HEK293 (cell line): Measurements from ENCODE around the gene TERC.

Experiments
- GFI1B ChIP-seq: fragments of 450-650 bp; formaldehyde crosslinking; IDR thresholded peaks from 2 replicates; pipeline ENCODE4 v1.5.1; 2016; ENCODE audit warnings: missing biosample characterization, missing genetic modification characterization
- HOXC10 ChIP-seq: sonication (generic); formaldehyde crosslinking; IDR thresholded peaks from 2 replicates; pipeline ENCODE4 v1.8.1; 2023; ENCODE audit warnings: mild to moderate bottlenecking, missing genetic modification reagents
- KLF16 ChIP-seq: fragments of 450-650 bp; formaldehyde crosslinking; IDR thresholded peaks from 2 replicates; pipeline ENCODE4 v1.5.1; 2017; ENCODE audit warnings: missing biosample characterization, missing genetic modification characterization
- MZF1 ChIP-seq: fragments of 450-650 bp; formaldehyde crosslinking; IDR thresholded peaks from 2 replicates; pipeline ENCODE4 v1.5.1; 2017; ENCODE audit warnings: missing biosample characterization, missing genetic modification characterization, borderline replicate concordance
- YY1 ChIP-seq: fragments of 450-650 bp; formaldehyde crosslinking; IDR thresholded peaks from 2 replicates; pipeline ENCODE4 v1.5.1; 2018; ENCODE audit warnings: missing biosample characterization, missing genetic modification characterization
- YY2 ChIP-seq: fragments of 450-650 bp; formaldehyde crosslinking; IDR thresholded peaks from 2 replicates; pipeline ENCODE4 v1.5.1; 2016; ENCODE audit warnings: missing biosample characterization, missing genetic modification characterization
- ZBTB17 ChIP-seq: fragments of 450-650 bp; formaldehyde crosslinking; IDR thresholded peaks from 2 replicates; pipeline ENCODE4 v1.5.1; 2016; ENCODE audit warnings: missing biosample characterization, missing genetic modification characterization
- ZBTB20 ChIP-seq: fragments of 450-650 bp; formaldehyde crosslinking; IDR thresholded peaks from 2 replicates; pipeline ENCODE4 v1.5.1; 2016; ENCODE audit warnings: missing biosample characterization, missing genetic modification characterization
- ZBTB48 ChIP-seq: fragments of 450-650 bp; formaldehyde crosslinking; IDR thresholded peaks from 2 replicates; pipeline ENCODE4 v1.5.1; 2016; ENCODE audit warnings: missing biosample characterization, missing genetic modification characterization
- ZBTB7A ChIP-seq: fragments of 450-650 bp; formaldehyde crosslinking; IDR thresholded peaks from 2 replicates; pipeline ENCODE4 v1.5.1; 2016; ENCODE audit warnings: low read depth, missing biosample characterization, missing genetic modification characterization
- ZFHX2 ChIP-seq: fragments of 450-650 bp; formaldehyde crosslinking; conservative IDR thresholded peaks from 2 replicates; pipeline ENCODE4 v1.5.1; 2016; ENCODE audit warnings: missing biosample characterization, missing genetic modification characterization
- ZFP37 ChIP-seq: fragments of 450-650 bp; formaldehyde crosslinking; IDR thresholded peaks from 2 replicates; pipeline ENCODE4 v1.5.1; 2016; ENCODE audit warnings: missing biosample characterization, missing genetic modification characterization
- ZNF157 ChIP-seq: fragments of 450-650 bp; formaldehyde crosslinking; IDR thresholded peaks from 2 replicates; pipeline ENCODE4 v1.5.1; 2016; ENCODE audit warnings: missing biosample characterization, missing genetic modification characterization
- ZNF2 ChIP-seq: fragments of 450-650 bp; formaldehyde crosslinking; IDR thresholded peaks from 2 replicates; pipeline ENCODE4 v1.5.1; 2016; ENCODE audit warnings: missing biosample characterization, missing genetic modification characterization
- ZNF223 ChIP-seq: fragments of 450-650 bp; formaldehyde crosslinking; IDR thresholded peaks from 2 replicates; pipeline ENCODE4 v1.5.1; 2016; ENCODE audit warnings: missing biosample characterization, missing genetic modification characterization
- ZNF362 ChIP-seq: fragments of 450-650 bp; formaldehyde crosslinking; IDR thresholded peaks from 2 replicates; pipeline ENCODE4 v1.5.1; 2016; ENCODE audit warnings: missing biosample characterization, missing genetic modification characterization
- ZNF394 ChIP-seq: fragments of 450-650 bp; formaldehyde crosslinking; IDR thresholded peaks from 2 replicates; pipeline ENCODE4 v1.5.1; 2016; ENCODE audit warnings: missing biosample characterization, missing genetic modification characterization, mild to moderate bottlenecking, moderate library complexity, borderline replicate concordance
- ZNF544 ChIP-seq: fragments of 450-650 bp; formaldehyde crosslinking; IDR thresholded peaks from 2 replicates; pipeline ENCODE4 v1.5.0; 2017; ENCODE audit warnings: missing biosample characterization, missing genetic modification characterization
- ZNF629 ChIP-seq: fragments of 450-650 bp; formaldehyde crosslinking; IDR thresholded peaks from 2 replicates; pipeline ENCODE4 v1.5.1; 2017; ENCODE audit warnings: missing biosample characterization, missing genetic modification characterization
- ZNF639 ChIP-seq: fragments of 450-650 bp; formaldehyde crosslinking; IDR thresholded peaks from 2 replicates; pipeline ENCODE4 v1.5.1; 2016; ENCODE audit warnings: missing biosample characterization, missing genetic modification characterization
- ZNF660 ChIP-seq: fragments of 450-650 bp; IDR thresholded peaks from 2 replicates; pipeline ENCODE4 v1.5.1; 2018; ENCODE audit warnings: missing biosample characterization, mild to moderate bottlenecking, missing genetic modification characterization
- ZNF692 ChIP-seq: fragments of 450-650 bp; formaldehyde crosslinking; IDR thresholded peaks from 2 replicates; pipeline ENCODE4 v1.5.1; 2016; ENCODE audit warnings: missing biosample characterization, missing genetic modification characterization
- ZNF747 ChIP-seq: fragments of 450-650 bp; formaldehyde crosslinking; IDR thresholded peaks from 2 replicates; pipeline ENCODE4 v1.5.1; 2016; ENCODE audit warnings: missing biosample characterization, missing genetic modification characterization
- ZNF76 ChIP-seq: fragments of 450-650 bp; formaldehyde crosslinking; IDR thresholded peaks from 2 replicates; pipeline ENCODE4; 2016; ENCODE audit warnings: low read depth, missing biosample characterization, missing genetic modification characterization, borderline replicate concordance
- ZSCAN30 ChIP-seq: fragments of 450-650 bp; IDR thresholded peaks from 2 replicates; pipeline ENCODE4 v1.5.1; 2018; ENCODE audit warnings: missing biosample characterization, mild to moderate bottlenecking, missing genetic modification characterization, moderate library complexity
- ZSCAN4 ChIP-seq: fragments of 450-650 bp; formaldehyde crosslinking; IDR thresholded peaks from 2 replicates; pipeline ENCODE4 v1.5.1; 2017; ENCODE audit warnings: missing biosample characterization, missing genetic modification characterization
- ZXDB ChIP-seq: fragments of 450-650 bp; formaldehyde crosslinking; IDR thresholded peaks from 2 replicates; pipeline ENCODE4 v1.5.1; 2016; ENCODE audit warnings: missing biosample characterization, missing genetic modification characterization
- TF ChIP-seq, protein P1 (sequence below): fragments of 450-650 bp; formaldehyde crosslinking; IDR thresholded peaks from 2 replicates; pipeline ENCODE4 v1.5.1; 2017; ENCODE audit warnings: missing biosample characterization, missing genetic modification characterization
- TF ChIP-seq, protein P2 (sequence below): fragments of 450-650 bp; formaldehyde crosslinking; IDR thresholded peaks from 2 replicates; pipeline ENCODE4 v1.5.1; 2016; ENCODE audit warnings: missing biosample characterization, missing genetic modification characterization
- TF ChIP-seq, protein P3 (sequence below): fragments of 450-650 bp; formaldehyde crosslinking; IDR thresholded peaks from 2 replicates; pipeline ENCODE4 v1.5.1; 2016; ENCODE audit warnings: missing biosample characterization, missing genetic modification characterization, low read depth

TERC gene

GRCh38 chr3:169772897-169773816, 8.3 kb upstream of the TERC start, which contains the start of gene MYNN (continued):
- TF ChIP-seq KLF16 (tag by site-specific recombination) (0 out of 2 replicates have a peak, but pooled peaks have one; percentile 32), YY2 (tag by site-specific recombination) (peak; percentile 82), ZNF660 (tag by site-specific recombination) (peak; percentile 87), ZBTB7A (peak; percentile 94), ZNF157 (no peak), ZNF223 (tag by site-specific recombination) (peak; percentile 83), ZBTB48 (tag by site-specific recombination) (peak; percentile 62; the same call in 1 of the 2 replicates), GFI1B (tag by site-specific recombination) (no peak), ZNF394 (tag by site-specific recombination) (peak; percentile 24; the same call in 1 of the 2 replicates), ZNF362 (tag by site-specific recombination) (no peak), ZNF629 (tag by site-specific recombination) (peak; percentile 98), ZBTB20 (peak; percentile 95), ZFHX2 (tag by site-specific recombination) (peak; percentile 55), ZNF747 (tag by site-specific recombination) (no peak), ZNF692 (tag by site-specific recombination) (peak; percentile 9), ZSCAN30 (tag by site-specific recombination) (peak; percentile 89), ZSCAN4 (tag by site-specific recombination) (peak; percentile 33; the same call in 1 of the 2 replicates), ZNF2 (peak; percentile 84; the same call in 1 of the 2 replicates), ZNF76 (tag by site-specific recombination) (peak; percentile 90), ZBTB17 (tag by site-specific recombination) (peak; percentile 87), YY1 (tag by site-specific recombination) (peak; percentile 82), MZF1 (tag by site-specific recombination) (peak; percentile 11; the same call in 1 of the 2 replicates), ZNF639 (peak; percentile 68; the same call in 1 of the 2 replicates), HOXC10 (CRISPR knock-in tag) (no peak), ZFP37 (tag by site-specific recombination) (peak; percentile 85), ZXDB (peak; percentile 57), ZNF544 (tag by site-specific recombination) (no peak)
- TF ChIP-seq, protein P1, sequence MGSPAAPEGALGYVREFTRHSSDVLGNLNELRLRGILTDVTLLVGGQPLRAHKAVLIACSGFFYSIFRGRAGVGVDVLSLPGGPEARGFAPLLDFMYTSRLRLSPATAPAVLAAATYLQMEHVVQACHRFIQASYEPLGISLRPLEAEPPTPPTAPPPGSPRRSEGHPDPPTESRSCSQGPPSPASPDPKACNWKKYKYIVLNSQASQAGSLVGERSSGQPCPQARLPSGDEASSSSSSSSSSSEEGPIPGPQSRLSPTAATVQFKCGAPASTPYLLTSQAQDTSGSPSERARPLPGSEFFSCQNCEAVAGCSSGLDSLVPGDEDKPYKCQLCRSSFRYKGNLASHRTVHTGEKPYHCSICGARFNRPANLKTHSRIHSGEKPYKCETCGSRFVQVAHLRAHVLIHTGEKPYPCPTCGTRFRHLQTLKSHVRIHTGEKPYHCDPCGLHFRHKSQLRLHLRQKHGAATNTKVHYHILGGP (tag by site-specific recombination) = no peak
- TF ChIP-seq, protein P2, sequence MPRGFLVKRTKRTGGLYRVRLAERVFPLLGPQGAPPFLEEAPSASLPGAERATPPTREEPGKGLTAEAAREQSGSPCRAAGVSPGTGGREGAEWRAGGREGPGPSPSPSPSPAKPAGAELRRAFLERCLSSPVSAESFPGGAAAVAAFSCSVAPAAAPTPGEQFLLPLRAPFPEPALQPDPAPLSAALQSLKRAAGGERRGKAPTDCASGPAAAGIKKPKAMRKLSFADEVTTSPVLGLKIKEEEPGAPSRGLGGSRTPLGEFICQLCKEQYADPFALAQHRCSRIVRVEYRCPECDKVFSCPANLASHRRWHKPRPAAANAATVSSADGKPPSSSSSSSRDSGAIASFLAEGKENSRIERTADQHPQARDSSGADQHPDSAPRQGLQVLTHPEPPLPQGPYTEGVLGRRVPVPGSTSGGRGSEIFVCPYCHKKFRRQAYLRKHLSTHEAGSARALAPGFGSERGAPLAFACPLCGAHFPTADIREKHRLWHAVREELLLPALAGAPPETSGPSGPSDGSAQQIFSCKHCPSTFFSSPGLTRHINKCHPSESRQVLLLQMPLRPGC (tag by site-specific recombination) = peak; percentile 59
- TF ChIP-seq, protein P3, sequence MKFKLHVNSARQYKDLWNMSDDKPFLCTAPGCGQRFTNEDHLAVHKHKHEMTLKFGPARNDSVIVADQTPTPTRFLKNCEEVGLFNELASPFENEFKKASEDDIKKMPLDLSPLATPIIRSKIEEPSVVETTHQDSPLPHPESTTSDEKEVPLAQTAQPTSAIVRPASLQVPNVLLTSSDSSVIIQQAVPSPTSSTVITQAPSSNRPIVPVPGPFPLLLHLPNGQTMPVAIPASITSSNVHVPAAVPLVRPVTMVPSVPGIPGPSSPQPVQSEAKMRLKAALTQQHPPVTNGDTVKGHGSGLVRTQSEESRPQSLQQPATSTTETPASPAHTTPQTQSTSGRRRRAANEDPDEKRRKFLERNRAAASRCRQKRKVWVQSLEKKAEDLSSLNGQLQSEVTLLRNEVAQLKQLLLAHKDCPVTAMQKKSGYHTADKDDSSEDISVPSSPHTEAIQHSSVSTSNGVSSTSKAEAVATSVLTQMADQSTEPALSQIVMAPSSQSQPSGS = peak; percentile 84
